Spleen (tissue), 7 donors: ENCODE data around the gene CSNK1E.

Experiments
- POLR2A ChIP-seq, 3 donors: fragments of 450-650 bp; IDR thresholded peaks; one replicate each; pipeline ENCODE4 v1.5.1; 2017; ENCODE audit warnings: antibody characterized with exemption in 3 of 3, mild to moderate bottlenecking in 1 of 3
- POLR2AphosphoS5 ChIP-seq, 3 donors: sonication (generic); formaldehyde crosslinking; IDR thresholded peaks; one replicate each; pipeline ENCODE4 v1.5.1; 2017; ENCODE audit warnings: antibody characterized with exemption in 3 of 3
- TF ChIP-seq, protein P1 (sequence below), 11 experiments: fragments of 200-600 bp in 7 of 11; fragments of 450-650 bp in 4 of 11; sonication (generic) in 4 of 11; IDR thresholded peaks in 8 of 11; conservative IDR thresholded peaks in 3 of 11; 1 replicate in 7 of 11; 2 replicates in 4 of 11; pipeline versions ENCODE4 v1.4.0 to v1.8.0; 2016 to 2021; ENCODE audit warnings: antibody characterized with exemption in 11 of 11, inconsistent platforms in 4 of 11, mild to moderate bottlenecking in 1 of 11
- donor health status: DM: no; HTN: no; CAD: no; lungs with moderate emphysema.
- donor health status: DM: no; HTN: no; CAD: no.
- donor health status: DM: no; HTN: no; CAD: no.

GRCh38 chr22:38247713-38248112, 69.5 kb downstream of the CSNK1E start:
- TF ChIP-seq POLR2A (IDR thresholded peaks at IDR 0.05): no peak
- TF ChIP-seq, protein P1, sequence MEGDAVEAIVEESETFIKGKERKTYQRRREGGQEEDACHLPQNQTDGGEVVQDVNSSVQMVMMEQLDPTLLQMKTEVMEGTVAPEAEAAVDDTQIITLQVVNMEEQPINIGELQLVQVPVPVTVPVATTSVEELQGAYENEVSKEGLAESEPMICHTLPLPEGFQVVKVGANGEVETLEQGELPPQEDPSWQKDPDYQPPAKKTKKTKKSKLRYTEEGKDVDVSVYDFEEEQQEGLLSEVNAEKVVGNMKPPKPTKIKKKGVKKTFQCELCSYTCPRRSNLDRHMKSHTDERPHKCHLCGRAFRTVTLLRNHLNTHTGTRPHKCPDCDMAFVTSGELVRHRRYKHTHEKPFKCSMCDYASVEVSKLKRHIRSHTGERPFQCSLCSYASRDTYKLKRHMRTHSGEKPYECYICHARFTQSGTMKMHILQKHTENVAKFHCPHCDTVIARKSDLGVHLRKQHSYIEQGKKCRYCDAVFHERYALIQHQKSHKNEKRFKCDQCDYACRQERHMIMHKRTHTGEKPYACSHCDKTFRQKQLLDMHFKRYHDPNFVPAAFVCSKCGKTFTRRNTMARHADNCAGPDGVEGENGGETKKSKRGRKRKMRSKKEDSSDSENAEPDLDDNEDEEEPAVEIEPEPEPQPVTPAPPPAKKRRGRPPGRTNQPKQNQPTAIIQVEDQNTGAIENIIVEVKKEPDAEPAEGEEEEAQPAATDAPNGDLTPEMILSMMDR (IDR thresholded peaks at IDR 0.05 in 8 of 11, conservative IDR thresholded peaks at IDR 0.05 in 3 of 11): no peak
- TF ChIP-seq POLR2AphosphoS5 (IDR thresholded peaks at IDR 0.05): no peak
